Thoracic aorta (tissue), 2 donors: ENCODE measurements around the gene UNC5CL. TPM values are rescaled to one million over a fixed set of nuclear protein-coding genes. Genes with fewer than 3 reads are reported as not detected.

Experiments used
- ATAC-seq: fragments of 150-250 bp; one replicate; pipeline ENCODE4 v1.8.0; 2017; ENCODE audit warnings: low read depth; ENCODE audit not compliant: insufficient number of reproducible peaks, low FRiP score
- DNase-seq: peaks from one replicate; pipeline ENCODE4 v3.0.0-alpha.2; 2020; ENCODE audit warnings: low spot score
- H3K27ac ChIP-seq, 2 donors: fragments of 200-600 bp; sonication (generic); 1 replicate in 1 of 2; 2 replicates in 1 of 2; pipeline ENCODE4 v1.5.1; 2016; ENCODE audit warnings: mild to moderate bottlenecking in 2 of 2, moderate library complexity in 2 of 2
- H3K27me3 ChIP-seq: fragments of 200-600 bp; sonication (generic); replicated peaks from 2 replicates; pipeline ENCODE4 v1.6.0; 2016; ENCODE audit warnings: mild to moderate bottlenecking; ENCODE audit not compliant: insufficient read depth
- H3K36me3 ChIP-seq: fragments of 200-600 bp; sonication (generic); one replicate; pipeline ENCODE4 v1.5.1; 2016
- H3K4me1 ChIP-seq, 2 donors: fragments of 200-600 bp; sonication (generic); 1 replicate in 1 of 2; 2 replicates in 1 of 2; pipeline versions ENCODE4 v1.5.1 to v1.6.0; 2016; ENCODE audit warnings: low read depth in 2 of 2, mild to moderate bottlenecking in 1 of 2; ENCODE audit not compliant: control insufficient read depth in 1 of 2
- H3K4me3 ChIP-seq: fragments of 200-600 bp; sonication (generic); 2 replicates; pipeline ENCODE4 v1.5.1; 2016; ENCODE audit warnings: mild to moderate bottlenecking
- H3K9me3 ChIP-seq: fragments of 200-600 bp; sonication (generic); 2 replicates; pipeline ENCODE4 v1.5.1; 2016
- CTCF ChIP-seq: fragments of 200-600 bp; sonication (generic); IDR thresholded peaks from one replicate; pipeline ENCODE4 v1.5.1; 2019; ENCODE audit warnings: antibody characterized with exemption
- total RNA-seq, 2 donors: library from RNA; depleted of rRNA; stranded (reverse); fragments of >200 nt; gene quantifications; one replicate each; pipeline versions ENCODE4 v1.1.0 to v1.2.3, GENCODE V29; 2016

Gene UNC5CL
- total RNA-seq, 2 donors from 2014 or later: 2.2 to 7.9 TPM

GRCh38 chr6:41075651-41076626 is 36.9 kb upstream of the UNC5CL start:
- no peaks in the 10 kb centered on the region for H3K9me3 ChIP-seq
- no peaks in the 10 kb centered on the region for H3K27me3 ChIP-seq
- DNase-seq (no peak), ATAC-seq (no peak)
- peaks cover 15 to 29% of the 10 kb centered on the region in 2 donors for H3K4me1 ChIP-seq
- no peak for TF ChIP-seq CTCF
- no peak overlapping the region for H3K4me3 ChIP-seq
- H3K27ac ChIP-seq: peak overlapping the region; percentile 97
- H3K36me3 ChIP-seq: peaks cover 3% of the 10 kb centered on the region

GRCh38 chr6:41074692-41075436 is 35.8 kb upstream of the UNC5CL start:
- DNase-seq (no peak), ATAC-seq (no peak)
- Histone ChIP-seq H3K4me3 (peak overlapping the region; percentile 83), H3K27ac (peak overlapping the region; percentile 97), H3K36me3 (no peaks in the 10 kb centered on the region), H3K9me3 (no peaks in the 10 kb centered on the region), H3K27me3 (no peaks in the 10 kb centered on the region), H3K4me1 (peaks cover 15 to 36% of the 10 kb centered on the region in 2 donors)
- no peak for TF ChIP-seq CTCF

GRCh38 chr6:41073968-41074691 is 35.1 kb upstream of the UNC5CL start:
- no peak for TF ChIP-seq CTCF
- no peaks in the 10 kb centered on the region for H3K36me3 ChIP-seq
- peaks cover 15 to 36% of the 10 kb centered on the region in 2 donors for H3K4me1 ChIP-seq
- no peaks in the 10 kb centered on the region for H3K9me3 ChIP-seq
- peak overlapping the region; percentile 97 for H3K27ac ChIP-seq
- ATAC-seq: no peak
- H3K27me3 ChIP-seq: no peaks in the 10 kb centered on the region
- H3K4me3 ChIP-seq: peak overlapping the region; percentile 83
- DNase-seq: no peak

- Histone ChIP-seq H3K27me3 (no peaks in the 10 kb centered on the region), H3K4me1 (peaks cover 15 to 36% of the 10 kb centered on the region in 2 donors), H3K27ac (peak overlapping the region; percentile 97), H3K36me3 (no peaks in the 10 kb centered on the region), H3K9me3 (no peaks in the 10 kb centered on the region), H3K4me3 (peak overlapping the region; percentile 83)
- DNase-seq: peak; percentile 54
- peak; percentile 43 for TF ChIP-seq CTCF
- ATAC-seq: peak; percentile 4
Measured at GRCh38 chr6:41073203-41073967, 34.4 kb upstream of the UNC5CL start.
